BJ (cell line): Measurements from ENCODE around the gene NEGR1. TPM values are rescaled to one million over a fixed set of nuclear protein-coding genes. Genes with fewer than 3 reads are reported as not detected.

Experiments used
- CTCF ChIA-PET: fragments of 350-600 bp; formaldehyde crosslinking; extraction: SDS; loops from one replicate; lab custom pipeline; 2021; ENCODE audit warnings: antibody characterized with exemption, inconsistent platforms; lab: Yijun Ruan, JAX
- POLR2A ChIA-PET: fragments of 300-600 bp; sonication (Branson Sonifier 250); formaldehyde crosslinking; extraction: SDS; loops from one replicate; lab custom pipeline; 2021; ENCODE audit warnings: antibody characterized with exemption; lab: Charles Lee
- DNase-seq: peaks from one replicate; pipeline ENCODE4 v3.0.0-alpha.2; 2011; ENCODE audit warnings: low read depth
- H3K27me3 ChIP-seq: 2 replicates; pipeline ENCODE4 v1.6.0; 2011; ENCODE audit warnings: low read length; ENCODE audit not compliant: control insufficient read depth, insufficient read depth
- H3K36me3 ChIP-seq: 2 replicates; pipeline ENCODE4 v1.5.1; 2011; ENCODE audit warnings: low read length; ENCODE audit not compliant: control insufficient read depth, insufficient read depth
- H3K4me3 ChIP-seq: 2 replicates; pipeline ENCODE4 v1.5.1; 2011; ENCODE audit warnings: low read depth, mild to moderate bottlenecking, control low read depth, low read length
- CTCF ChIP-seq: IDR thresholded peaks from 2 replicates; pipeline ENCODE4 v1.5.1; 2011; ENCODE audit warnings: low read depth, mild to moderate bottlenecking, control low read depth, inconsistent platforms, low read length, moderate library complexity; ENCODE audit not compliant: insufficient read depth
- polyA plus RNA-seq: library from polyadenylated mRNA; depleted of rRNA; stranded (reverse); fragments of >200 nt; gene quantifications from 2 replicates; pipeline ENCODE4 v1.2.3, GENCODE V29; 2011

NEGR1 gene
- polyA plus RNA-seq, 1 experiment = 15.4 TPM

- no peak for DNase-seq
- ChIA-PET CTCF (no interaction called here), POLR2A (no interaction called here)
- Histone ChIP-seq H3K4me3 (no peak overlapping the region), H3K27me3 (no peaks in the 10 kb centered on the region), H3K36me3 (no peaks in the 10 kb centered on the region)
- no peak for TF ChIP-seq CTCF
Measured at GRCh38 chr1:71753746-71754145, 528.6 kb downstream of the NEGR1 start.

- no peak for TF ChIP-seq CTCF
- DNase-seq = no peak
- Histone ChIP-seq H3K27me3 (no peaks in the 10 kb centered on the region), H3K36me3 (no peaks in the 10 kb centered on the region), H3K4me3 (no peak overlapping the region)
- ChIA-PET POLR2A (no interaction called here), CTCF (no interaction called here)
Measured at GRCh38 chr1:71745326-71745725, 537.0 kb downstream of the NEGR1 start.

- H3K27me3 ChIP-seq = no peaks in the 10 kb centered on the region
- no peak for TF ChIP-seq CTCF
- H3K4me3 ChIP-seq = no peak overlapping the region
- ChIA-PET CTCF (no interaction called here), POLR2A (no interaction called here)
- DNase-seq = no peak
- no peaks in the 10 kb centered on the region for H3K36me3 ChIP-seq
Measured at GRCh38 chr1:71743862-71744261, 538.5 kb downstream of the NEGR1 start.

GRCh38 chr1:71738910-71739309, 543.4 kb downstream of the NEGR1 start:
- H3K27me3 ChIP-seq = no peaks in the 10 kb centered on the region
- ChIA-PET POLR2A (no interaction called here), CTCF (interaction anchor here (0.6 kb wide), 1 partner anchor 12 kb away, joined by 3 read pairs; no protein-coding TSS in a partner anchor)
- DNase-seq = no peak
- no peak for TF ChIP-seq CTCF
- H3K4me3 ChIP-seq = no peak overlapping the region
- no peaks in the 10 kb centered on the region for H3K36me3 ChIP-seq

- H3K36me3 ChIP-seq = no peaks in the 10 kb centered on the region
- no peak overlapping the region for H3K4me3 ChIP-seq
- CTCF ChIA-PET = interaction anchor here (0.6 kb wide), 1 partner anchor 13 kb away, joined by 3 read pairs; no protein-coding TSS in a partner anchor
- no peak for TF ChIP-seq CTCF
- POLR2A ChIA-PET = no interaction called here
- DNase-seq = no peak
- no peaks in the 10 kb centered on the region for H3K27me3 ChIP-seq
Measured at GRCh38 chr1:71738256-71738655, 544.1 kb downstream of the NEGR1 start.
